NCI-H2107 treated with DMSO at 0.1 percent for 48 hours (cell line): Measurements from ENCODE around the gene SETD6.

Source experiments
- DNase-seq: peaks from one replicate; lab custom pipeline; 2025; ENCODE audit not compliant: unreplicated experiment; lab: John Stamatoyannopoulos, UW

Gene SETD6

GRCh38 chr16:58492735-58493134 is 22.6 kb upstream of the SETD6 start:
- no peak for DNase-seq

DNA sequence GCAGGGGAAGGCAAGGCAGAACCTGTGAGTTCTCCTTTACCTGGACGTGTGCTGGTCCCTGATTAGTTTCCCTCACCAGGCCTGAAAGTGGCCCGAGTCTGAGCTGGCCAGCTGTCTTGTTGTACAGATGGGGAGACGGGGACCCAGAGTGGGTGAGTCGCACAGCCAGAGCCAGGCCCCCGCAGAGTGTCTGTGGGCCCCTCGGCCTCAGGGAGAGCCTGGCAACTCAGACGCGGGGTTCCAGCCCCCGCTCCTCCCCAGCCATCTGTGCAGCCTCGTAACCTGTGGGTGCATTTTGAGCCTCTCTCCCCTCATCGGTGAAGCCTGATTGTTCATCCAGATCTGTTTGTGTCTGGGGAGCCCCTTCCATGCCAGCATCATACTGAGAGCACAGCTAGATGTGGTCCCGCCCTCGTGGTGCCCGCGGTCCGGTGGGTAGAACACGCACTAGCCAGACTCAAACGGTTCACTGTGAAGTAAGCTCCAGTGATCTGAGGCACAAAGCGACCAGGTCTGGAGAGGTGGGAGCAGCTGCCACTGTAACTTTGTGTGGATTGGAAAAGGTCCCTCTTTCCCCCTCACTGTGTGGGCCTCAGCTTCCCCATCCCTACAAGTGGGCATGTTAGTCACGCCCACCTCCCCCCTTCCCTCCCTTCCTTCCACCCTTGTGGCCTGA is 21.4 kb upstream of the SETD6 start:
- no peak for DNase-seq

DNA sequence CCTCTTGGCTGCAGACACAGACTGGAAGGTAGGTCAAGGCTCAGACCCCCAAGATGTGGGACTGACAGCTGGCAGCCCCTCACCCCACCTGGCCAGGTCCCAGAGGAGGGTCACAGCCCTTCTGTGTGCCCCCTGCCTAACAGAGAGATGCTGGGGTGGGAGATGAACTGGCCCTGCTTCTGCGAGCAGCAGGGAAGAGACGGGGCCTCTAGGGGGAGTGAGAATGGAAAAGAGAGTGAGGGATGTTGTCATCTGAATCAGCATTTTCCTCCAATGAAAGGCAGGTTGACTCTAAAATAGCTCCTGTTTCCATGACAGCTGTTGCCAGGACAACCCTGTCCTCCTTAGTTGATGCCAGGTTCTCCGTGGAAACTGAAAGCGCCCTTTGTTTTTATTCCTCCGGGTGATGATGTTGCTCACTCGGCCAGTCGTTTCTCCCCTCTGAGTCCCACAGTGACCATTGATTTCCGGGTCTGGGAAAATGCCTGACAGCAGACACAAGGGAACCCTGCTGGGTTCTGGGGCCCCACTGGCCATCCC is 20.3 kb upstream of the SETD6 start:
- DNase-seq: peak; percentile 82

DNA sequence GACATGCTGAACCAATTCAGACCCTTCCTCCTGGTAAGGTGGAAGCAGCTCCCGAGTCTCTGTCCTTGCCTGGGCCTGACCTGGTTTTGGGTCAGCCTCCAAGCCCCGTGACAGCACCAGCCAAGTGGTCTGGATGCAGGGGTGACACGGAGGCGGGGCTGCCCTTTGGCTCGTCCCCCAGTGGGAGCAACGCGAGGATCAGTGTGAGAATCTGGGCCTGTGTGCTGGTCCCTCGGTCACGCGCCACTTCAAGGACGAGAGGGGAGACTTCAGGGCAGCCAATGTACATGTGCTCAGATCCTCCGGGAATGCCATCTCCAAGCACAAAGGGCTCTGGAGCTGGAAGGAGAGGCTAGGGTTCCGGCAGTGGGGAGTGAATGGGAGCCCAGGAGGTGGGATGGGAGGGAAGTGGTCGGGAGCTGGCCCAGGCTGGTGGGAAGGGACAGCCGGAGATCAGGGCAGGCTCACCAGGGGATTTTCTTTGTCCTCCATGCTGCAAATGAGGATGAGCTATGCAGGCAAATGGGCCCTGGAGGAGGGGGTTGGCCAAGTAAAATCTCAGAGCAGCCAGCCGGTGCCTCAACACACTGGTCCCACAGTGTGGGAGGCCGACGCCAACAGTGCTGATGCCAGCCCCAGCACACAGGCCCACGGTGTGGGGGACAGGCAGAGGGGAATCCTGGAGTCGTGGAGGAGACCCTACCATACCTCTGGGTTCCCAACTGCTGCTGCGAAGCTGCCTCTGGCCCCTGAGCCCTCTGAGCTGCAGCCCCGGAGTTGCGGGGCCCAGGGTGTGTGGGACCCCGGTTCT is 19.6 kb upstream of the SETD6 start:
- DNase-seq: no peak

DNA sequence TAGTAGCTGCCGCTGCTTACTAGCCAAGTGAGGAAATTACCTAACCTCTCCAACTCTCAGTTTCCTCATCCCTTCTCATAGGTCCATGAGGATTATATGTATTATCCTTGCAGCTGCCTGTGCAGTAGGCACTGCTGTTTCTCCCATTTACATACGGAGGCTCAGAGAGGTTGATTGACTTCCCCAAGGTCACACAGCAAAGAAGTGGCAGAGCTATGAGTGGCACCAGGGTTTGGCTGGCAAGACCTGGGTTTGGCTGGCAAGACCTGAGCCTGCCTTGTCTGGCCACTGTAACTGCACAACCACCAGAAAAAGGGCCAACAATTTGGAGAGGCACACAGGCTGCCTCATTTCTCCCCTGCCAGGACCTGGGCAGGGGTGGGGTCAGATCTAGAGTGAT is 17.8 kb upstream of the SETD6 start:
- no peak for DNase-seq

GRCh38 chr16:58497935-58498334 is 17.4 kb upstream of the SETD6 start:
- DNase-seq: no peak

DNA sequence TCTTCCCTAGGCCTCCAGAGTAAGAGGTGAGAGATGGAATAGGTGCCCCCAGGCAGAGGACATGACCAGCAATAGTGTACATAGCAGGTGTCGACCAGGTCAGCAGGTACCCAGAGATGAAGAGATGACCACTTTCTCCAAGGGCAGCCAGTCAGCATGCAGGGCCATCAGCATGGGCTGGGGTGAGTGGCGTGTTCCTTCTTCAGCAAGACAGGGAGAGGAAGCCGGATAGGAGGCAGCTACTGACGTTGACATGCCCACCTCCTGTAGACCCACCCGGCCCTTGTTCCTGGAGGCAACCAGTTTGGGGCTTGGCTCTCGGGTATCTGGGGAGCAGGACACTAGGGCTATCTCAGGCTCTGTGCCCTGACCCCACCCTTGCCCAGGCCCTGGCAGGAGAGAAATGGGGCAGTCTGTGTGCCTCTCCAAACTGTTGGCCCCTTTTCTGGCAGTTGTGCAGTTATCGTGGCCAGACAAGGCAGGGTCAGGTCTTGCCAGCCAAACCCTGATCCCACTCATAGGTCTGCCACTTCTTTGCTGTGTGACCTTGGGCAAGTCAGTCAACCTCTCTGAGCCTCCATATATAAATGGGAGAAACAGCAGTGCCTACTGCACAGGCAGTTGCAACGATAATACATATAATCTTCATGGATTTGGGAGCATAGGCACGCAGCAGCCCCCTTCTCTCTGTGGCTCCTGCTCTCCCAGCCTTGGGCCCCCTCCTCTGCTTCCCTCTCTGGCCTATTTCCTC is 16.8 kb upstream of the SETD6 start:
- no peak for DNase-seq

- no peak for DNase-seq
Measured at GRCh38 chr16:58499092-58499511, 16.2 kb upstream of the SETD6 start.

DNA sequence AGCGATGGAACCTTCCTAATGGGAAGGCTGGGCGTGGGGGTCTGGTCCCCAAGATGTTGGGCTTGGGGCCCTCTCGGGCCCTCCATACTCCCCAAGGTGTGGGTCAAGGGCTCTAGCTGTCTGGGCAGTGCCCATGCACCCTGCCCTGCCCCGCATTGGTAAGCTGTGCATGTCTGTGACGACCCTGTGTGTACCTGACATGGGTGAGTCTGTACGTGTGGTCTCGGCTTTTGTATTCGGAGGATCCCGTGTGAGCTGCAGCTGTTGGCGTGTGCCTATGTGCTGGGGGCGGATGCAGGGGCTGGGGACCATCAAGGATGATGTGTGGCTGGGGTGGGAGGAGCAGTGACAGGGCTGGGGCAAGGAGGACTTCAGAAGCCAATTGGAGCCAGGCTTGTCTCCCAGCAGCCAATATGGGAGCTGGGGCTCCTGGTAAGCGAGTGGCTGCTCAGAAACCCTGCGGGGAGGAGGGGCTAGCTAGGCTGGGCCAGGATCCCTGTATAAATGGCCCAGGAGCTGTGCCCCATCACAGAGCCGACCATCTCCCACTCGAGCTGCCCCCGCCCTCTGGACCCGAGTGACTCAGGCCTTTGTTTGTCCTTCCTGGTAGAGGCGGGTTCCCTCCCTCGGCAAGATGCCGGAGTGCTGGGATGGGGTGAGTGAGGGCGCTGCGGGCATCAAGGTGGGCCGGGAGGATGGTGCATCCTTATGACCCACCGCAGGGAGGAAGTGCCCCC is 15.5 kb upstream of the SETD6 start, which contains the start of gene NDRG4:
Gene NDRG4, plus strand, starts transcription at position 529 of the 737 bp plus-strand sequence. Its CDS starts 106 bp downstream, at position 635.
- DNase-seq: peak; percentile 71

GRCh38 chr16:58500430-58501241 is 14.7 kb upstream of the SETD6 start:
- no peak for DNase-seq

DNA sequence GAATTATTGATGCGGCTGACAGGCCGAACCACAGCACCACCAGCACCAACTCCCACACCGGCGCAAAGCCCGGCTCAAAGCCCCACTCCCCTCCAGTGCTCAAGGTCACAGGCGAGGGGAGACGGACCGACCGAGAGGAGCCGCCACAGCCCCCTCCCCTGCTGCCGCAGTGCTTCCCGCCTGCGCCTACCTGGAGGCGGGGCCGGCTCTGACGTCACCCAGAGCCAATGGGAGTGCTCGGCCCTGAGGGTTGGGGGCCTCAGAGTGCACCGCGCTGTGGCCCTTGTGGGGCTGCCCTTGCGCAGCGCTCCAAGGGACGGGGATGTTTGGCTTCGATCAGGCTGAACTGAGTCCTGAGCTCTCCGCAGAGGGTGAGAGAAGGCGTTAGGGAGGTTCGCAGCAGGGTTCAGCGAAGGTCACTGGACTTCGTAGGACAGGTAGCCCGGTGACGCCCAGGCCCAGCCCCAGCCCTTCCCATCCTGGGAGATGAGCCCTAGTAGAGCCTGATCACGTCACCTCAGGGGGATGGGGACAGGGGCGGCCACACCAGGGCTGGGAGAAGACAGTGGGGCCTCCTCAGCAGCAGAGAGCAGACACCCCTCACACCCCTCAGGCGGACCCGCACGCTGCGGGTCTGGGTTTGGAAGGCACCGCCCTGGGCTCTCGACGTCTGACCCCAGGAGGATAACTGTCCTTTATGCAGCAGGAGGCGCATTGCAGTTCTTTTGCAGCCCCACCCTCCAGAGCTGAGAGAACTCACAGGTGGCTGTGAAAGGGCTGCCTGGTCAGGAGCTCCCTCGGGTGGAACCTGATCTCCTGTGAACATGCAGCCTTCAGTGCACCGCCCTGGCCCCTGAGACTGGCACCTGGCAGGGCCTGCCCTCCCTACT is 13.8 kb upstream of the SETD6 start:
- DNase-seq: peak; percentile 68

- DNase-seq: no peak
Measured at GRCh38 chr16:58502217-58502921, 12.9 kb upstream of the SETD6 start.

DNA sequence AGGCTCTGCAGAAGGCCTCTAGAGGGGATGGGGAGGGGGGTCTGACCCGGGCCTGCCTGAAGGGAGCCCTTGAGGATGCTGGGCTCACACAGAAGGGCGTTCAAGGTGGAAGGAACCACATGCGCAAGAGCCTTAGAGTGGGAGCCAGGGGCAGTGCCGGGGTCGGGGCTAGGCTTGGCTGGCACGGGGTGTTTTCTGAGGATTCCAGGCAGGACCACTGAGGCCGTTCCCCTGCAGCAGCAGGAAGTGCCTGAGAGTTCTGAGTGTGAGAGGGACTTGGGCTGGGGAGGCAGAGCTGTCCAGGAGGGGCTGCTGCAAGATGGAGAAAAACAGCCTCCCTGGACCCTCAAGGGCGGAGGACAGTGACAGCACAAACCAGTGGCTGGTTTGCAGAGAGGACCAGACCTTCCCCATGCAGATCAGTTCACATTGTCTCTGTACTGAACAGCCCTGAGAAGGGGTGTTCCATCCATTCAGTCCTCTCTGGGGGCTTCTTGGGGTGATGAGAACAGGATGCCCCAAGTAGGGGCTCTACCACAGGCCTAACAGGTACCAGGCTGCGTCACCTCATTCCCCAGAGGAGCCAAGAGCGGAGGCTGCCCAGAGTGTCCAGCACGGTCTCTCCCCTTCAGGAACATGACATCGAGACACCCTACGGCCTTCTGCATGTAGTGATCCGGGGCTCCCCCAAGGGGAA is 12.0 kb upstream of the SETD6 start:
- no peak for DNase-seq

- DNase-seq: no peak
Measured at GRCh38 chr16:58503863-58504688, 11.2 kb upstream of the SETD6 start.

DNA sequence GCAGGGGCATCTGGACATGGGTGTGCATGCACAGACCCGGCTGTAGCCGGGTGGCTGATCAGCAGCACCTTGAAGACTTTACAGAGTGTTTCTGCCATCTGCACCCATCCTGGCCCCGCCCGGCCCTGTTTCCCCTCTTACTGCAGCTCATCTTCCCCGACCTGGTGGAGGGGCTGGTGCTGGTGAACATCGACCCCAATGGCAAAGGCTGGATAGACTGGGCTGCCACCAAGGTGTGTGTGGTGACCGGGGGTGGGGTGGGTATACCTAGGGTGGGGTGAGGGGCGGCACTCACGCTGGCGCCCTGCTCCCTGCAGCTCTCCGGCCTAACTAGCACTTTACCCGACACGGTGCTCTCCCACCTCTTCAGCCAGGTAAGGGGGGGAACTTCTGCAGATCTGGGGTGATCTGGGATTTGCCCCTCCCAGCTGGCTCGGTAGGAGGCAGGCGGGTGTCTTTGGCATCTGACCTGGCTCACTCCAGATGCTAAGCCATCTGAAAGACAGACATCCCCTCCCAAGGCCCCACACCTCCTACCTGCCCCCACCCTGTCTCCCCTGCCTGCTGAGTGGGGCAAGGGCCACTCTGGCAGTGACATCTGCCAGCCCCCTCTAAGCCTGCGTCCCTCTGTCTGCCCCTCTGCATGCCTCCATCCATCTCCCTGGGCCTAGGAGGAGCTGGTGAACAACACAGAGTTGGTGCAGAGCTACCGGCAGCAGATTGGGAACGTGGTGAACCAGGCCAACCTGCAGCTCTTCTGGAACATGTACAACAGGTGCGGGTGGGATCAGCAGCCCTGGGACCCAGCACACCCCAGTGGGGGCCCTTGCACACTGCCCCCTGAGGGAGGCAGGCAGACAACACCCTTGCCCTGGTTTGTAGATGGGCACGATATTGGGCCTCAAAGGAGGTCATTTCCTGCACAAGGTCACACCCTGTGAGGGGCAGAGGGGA is 8.8 kb upstream of the SETD6 start:
- no peak for DNase-seq
